Measurements from ENCODE around the gene MAN2B2. TPM values are rescaled to one million over a fixed set of nuclear protein-coding genes. Genes with fewer than 3 reads are reported as not detected.

The MAN2B2 gene
- total RNA-seq, 1 experiment from 2014 or later: 20.5 TPM

DNA sequence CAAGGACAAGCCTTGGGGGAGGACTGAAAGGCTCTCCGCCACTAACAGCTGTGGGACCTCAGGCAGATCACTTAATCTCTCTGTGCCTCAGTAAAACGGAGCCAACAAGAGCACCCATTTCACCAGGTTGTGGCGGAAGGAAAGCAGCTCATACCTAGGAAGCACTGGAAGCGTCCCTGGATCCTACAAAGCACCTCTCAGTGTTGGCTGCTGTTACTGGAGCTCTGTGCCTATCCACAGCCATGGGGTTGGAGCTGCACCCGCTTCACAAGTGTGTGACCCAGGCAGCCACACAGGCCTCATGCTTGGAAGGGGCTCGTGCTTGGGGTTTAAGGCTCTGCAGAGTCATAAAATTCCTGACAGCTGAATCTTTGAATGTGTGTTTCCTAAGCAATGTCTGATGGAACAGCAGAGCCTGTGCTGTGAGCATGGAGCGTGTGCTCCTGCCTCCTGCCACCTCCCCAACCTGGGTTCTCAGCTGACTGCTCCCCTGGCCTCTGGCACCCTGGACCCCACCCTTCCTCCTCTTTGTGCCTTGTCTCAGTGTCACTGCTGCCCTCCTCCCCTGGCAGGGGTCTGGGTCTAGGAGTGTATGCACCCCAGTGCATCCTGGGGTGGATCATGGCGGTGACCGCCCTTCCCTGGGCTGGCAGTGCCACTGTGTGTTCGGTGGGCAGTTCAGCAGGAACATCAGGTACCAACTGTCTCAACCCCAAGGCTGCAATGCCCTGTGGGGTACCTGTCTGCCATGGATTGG lies 14.4 kb upstream of the MAN2B2 start:
- no peak overlapping the region for H3K4me3 Mint-ChIP-seq (ENCODE audit: unreplicated experiment)
- no peak for DNase-seq
- BruUV-seq (replicated peaks): no TSS peak
- no peaks in the 10 kb centered on the region for H3K36me3 Mint-ChIP-seq (ENCODE audit: insufficient read depth, unreplicated experiment)
- Histone ChIP-seq H3K27me3 (replicated peaks; ENCODE audit: control insufficient read depth, insufficient read depth, low read length) (no peaks in the 10 kb centered on the region; the same call in none of the 2 replicates), H3K9me3 (no peaks in the 10 kb centered on the region; the same call in 1 of the 2 replicates), H3K4me1 (no peaks in the 10 kb centered on the region), H3K4me3 (ENCODE audit: low read depth, low read length) (no peak overlapping the region), H3K36me3 (ENCODE audit: control insufficient read depth, insufficient read depth, low read length) (no peaks in the 10 kb centered on the region)
- H3K27ac Mint-ChIP-seq (ENCODE audit: unreplicated experiment): no peak overlapping the region
- intact Hi-C loops (cut with micrococcal nuclease; ENCODE audit: unreplicated experiment): no loop called here
- ChIA-PET CTCF (no interaction called here), POLR2A (no interaction called here)
- no peaks in the 10 kb centered on the region for H3K4me1 Mint-ChIP-seq (ENCODE audit: low read depth, unreplicated experiment)
- H3K27me3 Mint-ChIP-seq (ENCODE audit: insufficient read depth, unreplicated experiment): peaks cover 33% of the 10 kb centered on the region
- TF ChIP-seq CTCF (IDR thresholded peaks at IDR 0.05; ENCODE audit: insufficient read depth in 1 of 2, low read depth in 1 of 2, low read length in 1 of 2, severe bottlenecking in 1 of 2, unreplicated experiment in 1 of 2): no peak
- no peaks in the 10 kb centered on the region for H3K9me3 Mint-ChIP-seq (ENCODE audit: unreplicated experiment)

DNA sequence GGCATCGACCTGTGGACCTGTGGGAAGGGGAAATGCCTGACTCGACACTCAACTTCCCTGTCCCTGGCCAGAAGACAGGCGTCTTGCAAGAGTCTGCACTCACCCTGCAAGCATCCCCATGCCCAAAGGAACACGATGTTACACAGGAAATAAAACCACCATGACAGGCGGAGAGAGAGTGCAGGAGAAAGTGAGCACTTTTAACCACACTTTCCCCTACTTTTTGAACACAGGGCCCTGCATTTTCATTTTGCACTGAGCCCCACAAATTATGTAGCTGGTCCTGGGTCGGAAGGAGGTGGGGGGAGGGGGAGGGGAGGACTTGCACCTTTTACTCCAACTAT lies 13.8 kb upstream of the MAN2B2 start:
- H3K27ac Mint-ChIP-seq (ENCODE audit: unreplicated experiment): no peak overlapping the region
- no peak for TF ChIP-seq CTCF (IDR thresholded peaks at IDR 0.05; ENCODE audit: insufficient read depth in 1 of 2, low read depth in 1 of 2, low read length in 1 of 2, severe bottlenecking in 1 of 2, unreplicated experiment in 1 of 2)

GRCh38 chr4:6561706-6562371 lies 13.2 kb upstream of the MAN2B2 start:
- CTCF ChIA-PET: interaction anchor here (0.8 kb wide), 1 partner anchor 380 kb away, joined by 4 read pairs; no protein-coding TSS in a partner anchor
- no peaks in the 10 kb centered on the region for H3K36me3 Mint-ChIP-seq (ENCODE audit: insufficient read depth, unreplicated experiment)
- H3K9me3 Mint-ChIP-seq (ENCODE audit: unreplicated experiment): no peaks in the 10 kb centered on the region
- no peaks in the 10 kb centered on the region; the same call in none of the 2 replicates for H3K27me3 ChIP-seq (replicated peaks; ENCODE audit: control insufficient read depth, insufficient read depth, low read length)
- intact Hi-C loops (cut with micrococcal nuclease; ENCODE audit: unreplicated experiment): no loop called here
- H3K4me3 Mint-ChIP-seq (ENCODE audit: unreplicated experiment): peak overlapping the region; percentile 20
- DNase-seq: no peak
- H3K27me3 Mint-ChIP-seq (ENCODE audit: insufficient read depth, unreplicated experiment): peaks cover 36% of the 10 kb centered on the region
- H3K4me1 ChIP-seq: no peaks in the 10 kb centered on the region
- POLR2A ChIA-PET: no interaction called here
- no peak overlapping the region for H3K27ac Mint-ChIP-seq (ENCODE audit: unreplicated experiment)
- BruUV-seq (replicated peaks): no TSS peak
- no peaks in the 10 kb centered on the region for H3K36me3 ChIP-seq (ENCODE audit: control insufficient read depth, insufficient read depth, low read length)
- H3K4me1 Mint-ChIP-seq (ENCODE audit: low read depth, unreplicated experiment): no peaks in the 10 kb centered on the region
- TF ChIP-seq CTCF (IDR thresholded peaks at IDR 0.05; ENCODE audit: insufficient read depth in 1 of 2, low read depth in 1 of 2, low read length in 1 of 2, severe bottlenecking in 1 of 2, unreplicated experiment in 1 of 2): no peak
- no peaks in the 10 kb centered on the region; the same call in 1 of the 2 replicates for H3K9me3 ChIP-seq
- no peak overlapping the region for H3K4me3 ChIP-seq (ENCODE audit: low read depth, low read length)

More for the DNA sequence above, 13.8 kb upstream of the MAN2B2 start:
- intact Hi-C loops (cut with micrococcal nuclease; ENCODE audit: unreplicated experiment): no loop called here
- no peaks in the 10 kb centered on the region for H3K4me1 Mint-ChIP-seq (ENCODE audit: low read depth, unreplicated experiment)
- H3K4me1 ChIP-seq: no peaks in the 10 kb centered on the region
- ChIA-PET POLR2A (no interaction called here), CTCF (no interaction called here)
- peaks cover 36% of the 10 kb centered on the region for H3K27me3 Mint-ChIP-seq (ENCODE audit: insufficient read depth, unreplicated experiment)
- no TSS peak for BruUV-seq (replicated peaks)
- H3K36me3 Mint-ChIP-seq (ENCODE audit: insufficient read depth, unreplicated experiment): no peaks in the 10 kb centered on the region
- no peaks in the 10 kb centered on the region for H3K36me3 ChIP-seq (ENCODE audit: control insufficient read depth, insufficient read depth, low read length)
- no peak overlapping the region for H3K4me3 Mint-ChIP-seq (ENCODE audit: unreplicated experiment)
- no peaks in the 10 kb centered on the region; the same call in 1 of the 2 replicates for H3K9me3 ChIP-seq
- DNase-seq: no peak
- H3K27me3 ChIP-seq (replicated peaks; ENCODE audit: control insufficient read depth, insufficient read depth, low read length): no peaks in the 10 kb centered on the region; the same call in none of the 2 replicates
- H3K9me3 Mint-ChIP-seq (ENCODE audit: unreplicated experiment): no peaks in the 10 kb centered on the region
- H3K4me3 ChIP-seq (ENCODE audit: low read depth, low read length): no peak overlapping the region
